Fibroblast of villous mesenchyme (primary cell): Measurements from ENCODE around the gene NUDT4B. TPM values are rescaled to one million over a fixed set of nuclear protein-coding genes. Genes with fewer than 3 reads are reported as not detected.
"Not testable (repeated sequence)": the region's sequence is repeated elsewhere in the genome, so short reads cannot be mapped to it uniquely, and the experiment has no call there.

Source experiments
- DNase-seq: peaks from one replicate; pipeline ENCODE4 v3.0.0-alpha.2; 2010; ENCODE audit warnings: low read depth
- H3K4me3 ChIP-seq: 2 replicates; pipeline ENCODE4 v1.5.1; 2011; ENCODE audit warnings: low read depth, mild to moderate bottlenecking, low read length
- small RNA-seq: library from RNA; depleted of rRNA; stranded (forward); fragments of <200 nt; gene quantifications from one replicate; pipeline ENCODE3, GENCODE V24; 2012
- total RNA-seq: library from RNA; depleted of rRNA; stranded (reverse); fragments of >200 nt; gene quantifications from 2 replicates; pipeline ENCODE4 v1.2.3, GENCODE V29; 2012

NUDT4B gene
- total RNA-seq, 1 donor, result 30.2 TPM

DNA sequence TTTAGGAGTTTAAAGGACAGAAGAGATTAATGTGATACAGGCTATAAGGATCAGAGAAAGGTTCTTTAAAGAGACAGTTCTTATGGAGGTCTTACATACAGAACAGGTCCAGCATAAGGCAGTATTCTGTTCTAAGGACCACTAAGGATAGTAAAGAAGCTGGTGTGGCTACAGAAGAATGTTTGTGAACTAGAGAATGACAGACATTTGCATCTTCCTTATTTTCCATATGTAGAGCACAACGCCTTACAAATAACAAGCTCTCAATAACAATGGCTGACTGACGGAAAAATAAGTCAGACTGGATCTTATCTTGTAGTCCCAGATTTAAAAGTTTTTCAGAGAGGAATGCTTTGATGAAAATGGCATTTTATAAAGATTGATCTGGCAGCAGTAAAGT is 26.7 kb downstream of the NUDT4B start:
- not testable (repeated sequence) for H3K4me3 ChIP-seq, DNase-seq

DNA sequence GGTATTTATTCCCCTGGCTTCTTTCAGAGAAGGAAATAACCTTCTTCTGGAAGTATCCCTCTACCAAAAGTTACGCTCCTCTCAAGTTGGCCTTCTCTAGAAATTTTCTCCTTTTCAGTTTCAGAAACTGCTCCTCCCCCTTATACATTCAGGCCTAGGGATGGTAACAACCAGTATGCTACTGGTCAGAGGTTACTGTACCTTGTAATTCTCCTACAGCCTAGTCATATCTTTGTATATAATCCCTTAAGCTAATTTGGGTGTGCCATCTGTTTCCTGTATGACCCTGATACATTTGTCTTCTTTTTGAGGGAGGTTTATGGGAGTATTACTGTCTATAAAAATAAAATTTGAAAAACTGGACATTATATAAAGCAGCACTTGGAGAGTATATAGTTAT is 29.1 kb downstream of the NUDT4B start:
- not testable (repeated sequence) for H3K4me3 ChIP-seq, DNase-seq

DNA sequence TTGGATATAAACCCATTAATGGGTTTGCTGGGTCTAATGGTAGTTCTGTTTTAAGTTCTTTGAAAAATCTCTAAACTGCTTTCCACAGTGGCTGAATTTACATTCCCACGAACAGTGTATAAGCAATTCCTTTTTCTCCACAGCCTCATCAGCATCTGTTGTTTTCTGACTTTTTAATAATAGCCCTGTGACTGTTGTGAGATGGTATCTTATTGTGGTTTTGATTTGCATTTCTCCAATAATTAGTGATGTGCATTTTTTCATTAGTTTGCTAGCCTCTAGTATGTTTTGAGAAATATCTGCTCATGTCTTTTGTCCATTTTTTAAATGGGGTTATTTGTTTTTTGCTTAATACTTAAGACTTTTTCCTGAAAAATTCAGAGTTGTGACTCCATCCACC is 31.8 kb downstream of the NUDT4B start:
- not testable (repeated sequence) for H3K4me3 ChIP-seq, DNase-seq

DNA sequence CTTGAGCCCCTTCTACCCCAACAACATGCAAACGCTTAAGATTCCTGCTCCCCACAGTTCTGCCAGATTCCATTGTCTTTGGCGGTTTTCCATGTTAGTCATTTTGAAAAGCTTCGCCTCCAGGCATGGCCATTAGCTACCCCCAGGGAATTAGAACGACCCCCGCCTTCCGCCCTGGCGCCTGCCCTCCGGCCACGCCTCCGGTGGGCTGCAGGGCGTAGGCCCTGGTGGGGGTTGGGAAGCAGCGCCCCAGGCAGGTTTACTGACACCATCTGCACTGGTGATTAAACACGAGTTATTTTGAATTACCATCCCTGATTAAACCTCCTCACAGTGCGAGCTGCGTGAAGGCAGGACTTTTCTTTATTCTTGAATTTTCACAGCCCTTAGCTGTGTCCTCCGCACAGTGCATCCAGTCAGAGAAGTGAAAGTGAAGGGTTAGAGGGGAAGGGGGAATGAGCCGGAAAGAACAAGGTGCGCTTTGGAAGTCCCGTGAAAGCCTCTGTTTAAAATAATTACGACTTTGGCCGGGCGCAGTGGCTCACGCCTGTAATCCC is 43.0 kb downstream of the NUDT4B start:
- DNase-seq, H3K4me3 ChIP-seq: not testable (repeated sequence)

DNA sequence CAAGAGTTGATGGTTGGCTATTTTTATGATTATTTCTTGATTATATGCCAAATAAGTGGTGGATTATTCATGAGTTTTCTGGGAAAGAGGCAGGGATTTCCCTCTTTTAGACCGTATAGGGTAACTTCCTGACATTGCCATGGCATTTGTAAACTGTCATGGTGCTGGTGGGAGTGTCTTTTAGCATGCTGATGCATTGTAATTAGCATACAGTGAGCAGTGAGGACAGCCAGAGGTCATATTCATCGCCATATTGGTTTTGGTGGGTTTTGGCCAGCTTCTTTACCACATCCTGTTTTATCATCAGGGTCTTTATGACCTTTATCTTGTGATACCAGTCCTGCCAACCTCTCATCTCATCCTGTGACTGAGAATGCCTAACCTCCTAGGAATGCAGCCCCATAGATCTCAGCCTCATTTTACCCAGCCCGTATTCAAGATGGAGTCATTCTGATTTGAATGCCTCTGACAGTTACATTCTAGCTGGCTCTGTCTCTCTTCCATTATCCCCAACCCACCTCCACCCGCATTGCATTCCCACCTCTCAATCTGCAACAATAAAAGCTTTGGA is 45.3 kb downstream of the NUDT4B start:
- not testable (repeated sequence) for DNase-seq, H3K4me3 ChIP-seq

Small RNA genes within 50 kb of the gene (small RNA-seq; reads per million reads assigned to genes)
- not detected for gene RNU6-1171P

Other genes starting within 250 kb of the NUDT4B start
- 15.5 and 22.9 TPM in 2 replicates for gene NBPF14, start 152.8 kb upstream of the NUDT4B start, total RNA-seq
- 42.8 and 120 TPM in 2 replicates for gene PDE4DIP, start 95.7 kb downstream of the NUDT4B start, total RNA-seq